ENCODE data around the gene CALY. TPM values are rescaled to one million over a fixed set of nuclear protein-coding genes. Genes with fewer than 3 reads are reported as not detected.
"Not testable (repeated sequence)": the region's sequence is repeated elsewhere in the genome, so short reads cannot be mapped to it uniquely, and the experiment has no call there.

The CALY gene
- total RNA-seq, 3 donors from 2014 or later = 1.1 to 7.5 TPM; not detected in 1

DNA sequence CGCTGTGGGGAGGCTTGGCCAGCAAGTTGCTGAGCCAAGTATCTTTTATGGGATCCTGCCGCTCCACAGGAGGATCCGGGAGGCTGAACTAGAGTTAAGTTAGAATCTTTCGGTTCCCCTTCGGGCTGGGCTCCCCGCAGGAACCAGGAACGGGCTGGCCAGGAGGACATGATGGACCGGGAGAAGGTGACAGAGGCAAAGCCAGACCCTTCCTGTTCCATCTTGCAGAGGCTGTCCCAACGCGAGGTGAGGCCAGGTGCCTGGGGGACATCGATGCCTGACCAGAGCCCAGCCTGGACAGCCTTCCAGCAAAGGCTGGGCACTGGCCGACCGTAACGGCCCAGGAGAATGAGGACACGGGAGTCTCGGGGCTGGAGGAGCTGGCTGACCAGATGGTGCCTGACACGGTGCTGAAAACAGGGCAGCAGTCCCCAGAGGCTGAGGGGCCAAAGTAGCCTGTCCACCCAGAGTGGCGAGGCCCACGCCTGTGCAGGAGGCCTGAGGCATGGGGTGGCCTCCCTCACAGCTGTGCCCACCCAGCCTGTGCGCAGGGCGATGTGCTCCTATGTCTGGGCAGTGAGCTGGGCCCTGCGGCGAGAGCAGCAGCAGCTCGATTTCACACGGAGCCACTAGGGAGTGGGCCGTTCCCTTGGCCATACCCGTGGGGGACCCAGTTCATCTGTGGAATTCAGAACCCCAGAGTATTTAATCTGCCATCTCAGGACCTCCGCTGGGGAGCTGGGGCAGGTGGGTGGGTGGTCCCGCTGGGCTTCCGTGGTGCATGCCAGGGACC lies 40.5 kb upstream of the CALY start:
- peak in 1 of 3 donors; percentile 61 for DNase-seq
- H3K36me3 ChIP-seq (ENCODE audit: low read depth) = no peaks in the 10 kb centered on the region
- TF ChIP-seq, protein P1, sequence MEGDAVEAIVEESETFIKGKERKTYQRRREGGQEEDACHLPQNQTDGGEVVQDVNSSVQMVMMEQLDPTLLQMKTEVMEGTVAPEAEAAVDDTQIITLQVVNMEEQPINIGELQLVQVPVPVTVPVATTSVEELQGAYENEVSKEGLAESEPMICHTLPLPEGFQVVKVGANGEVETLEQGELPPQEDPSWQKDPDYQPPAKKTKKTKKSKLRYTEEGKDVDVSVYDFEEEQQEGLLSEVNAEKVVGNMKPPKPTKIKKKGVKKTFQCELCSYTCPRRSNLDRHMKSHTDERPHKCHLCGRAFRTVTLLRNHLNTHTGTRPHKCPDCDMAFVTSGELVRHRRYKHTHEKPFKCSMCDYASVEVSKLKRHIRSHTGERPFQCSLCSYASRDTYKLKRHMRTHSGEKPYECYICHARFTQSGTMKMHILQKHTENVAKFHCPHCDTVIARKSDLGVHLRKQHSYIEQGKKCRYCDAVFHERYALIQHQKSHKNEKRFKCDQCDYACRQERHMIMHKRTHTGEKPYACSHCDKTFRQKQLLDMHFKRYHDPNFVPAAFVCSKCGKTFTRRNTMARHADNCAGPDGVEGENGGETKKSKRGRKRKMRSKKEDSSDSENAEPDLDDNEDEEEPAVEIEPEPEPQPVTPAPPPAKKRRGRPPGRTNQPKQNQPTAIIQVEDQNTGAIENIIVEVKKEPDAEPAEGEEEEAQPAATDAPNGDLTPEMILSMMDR (IDR thresholded peaks at IDR 0.05) = no peak
- peaks cover 16% of the 10 kb centered on the region for H3K4me1 ChIP-seq (ENCODE audit: low read depth)
- no peak overlapping the region for H3K4me3 ChIP-seq
- no peaks in the 10 kb centered on the region for H3K9me3 ChIP-seq
- no peak for ATAC-seq
- intact Hi-C loops (cut with DNase I, micrococcal nuclease) = no loop called here

DNA sequence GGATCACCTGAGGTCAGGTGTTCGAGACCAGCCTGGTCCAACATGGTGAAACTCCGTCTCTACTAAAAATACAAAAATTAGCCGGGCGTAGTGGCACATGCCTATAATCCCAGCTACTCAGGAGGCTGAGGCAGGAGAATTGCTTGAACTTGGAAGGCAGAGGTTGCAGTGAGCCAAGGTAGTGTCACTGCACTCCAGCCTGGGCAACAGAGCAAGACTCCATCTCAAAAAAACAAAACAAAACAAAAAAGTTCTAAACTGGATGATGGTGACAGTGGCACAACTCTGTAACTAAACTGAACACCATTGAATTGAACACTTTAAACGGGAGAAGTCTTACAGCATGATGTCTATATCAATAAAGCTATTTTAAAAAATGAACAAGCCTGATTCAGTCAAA lies 39.5 kb upstream of the CALY start:
- intact Hi-C loops (cut with DNase I, micrococcal nuclease); H3K9me3 ChIP-seq; DNase-seq; ATAC-seq; H3K4me3 ChIP-seq; H3K36me3 ChIP-seq (ENCODE audit: low read depth): not testable (repeated sequence)
- H3K4me1 ChIP-seq (ENCODE audit: low read depth) = peaks cover 17% of the 10 kb centered on the region

DNA sequence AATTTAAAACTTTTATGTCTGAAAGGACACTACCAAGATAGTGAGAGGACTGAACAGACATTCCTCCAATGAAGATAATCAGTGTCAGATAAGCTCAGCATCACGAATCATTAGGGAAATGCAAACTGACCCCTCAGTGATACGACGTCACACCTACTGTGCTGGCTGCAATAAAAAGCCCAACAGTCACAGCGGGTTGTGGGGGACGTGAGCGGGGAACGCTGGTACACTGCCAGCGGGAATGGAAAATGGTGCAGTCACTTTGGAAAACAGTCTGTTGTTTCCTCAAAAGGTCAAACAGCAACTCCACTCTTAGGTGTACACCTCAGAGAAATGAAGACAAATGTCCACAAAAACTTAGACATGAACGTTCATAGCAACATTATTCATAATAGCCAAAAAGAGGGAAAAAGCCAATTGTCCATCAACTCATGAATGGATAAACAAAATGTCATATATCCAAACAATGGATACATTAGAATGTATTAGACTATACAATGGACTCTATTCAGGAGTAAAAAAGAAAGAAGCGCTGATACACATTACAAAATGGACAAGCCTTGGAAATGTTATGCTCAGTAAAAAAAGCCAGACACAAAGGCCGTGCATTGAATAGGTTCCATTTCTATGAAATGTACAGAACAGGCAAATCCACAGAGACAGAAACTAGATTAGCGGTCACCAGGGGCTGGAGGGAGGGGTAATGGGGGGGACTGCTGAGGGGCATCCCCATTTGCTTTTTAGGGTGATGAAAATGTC lies 38.8 kb upstream of the CALY start:
- no peaks in the 10 kb centered on the region for H3K36me3 ChIP-seq (ENCODE audit: low read depth)
- intact Hi-C loops (cut with DNase I, micrococcal nuclease) = no loop called here
- H3K9me3 ChIP-seq = no peaks in the 10 kb centered on the region
- no peak overlapping the region for H3K4me3 ChIP-seq
- peaks cover 17% of the 10 kb centered on the region for H3K4me1 ChIP-seq (ENCODE audit: low read depth)
- ATAC-seq = no peak
- TF ChIP-seq, protein P1 (IDR thresholded peaks at IDR 0.05) = no peak
- no peak for DNase-seq

DNA sequence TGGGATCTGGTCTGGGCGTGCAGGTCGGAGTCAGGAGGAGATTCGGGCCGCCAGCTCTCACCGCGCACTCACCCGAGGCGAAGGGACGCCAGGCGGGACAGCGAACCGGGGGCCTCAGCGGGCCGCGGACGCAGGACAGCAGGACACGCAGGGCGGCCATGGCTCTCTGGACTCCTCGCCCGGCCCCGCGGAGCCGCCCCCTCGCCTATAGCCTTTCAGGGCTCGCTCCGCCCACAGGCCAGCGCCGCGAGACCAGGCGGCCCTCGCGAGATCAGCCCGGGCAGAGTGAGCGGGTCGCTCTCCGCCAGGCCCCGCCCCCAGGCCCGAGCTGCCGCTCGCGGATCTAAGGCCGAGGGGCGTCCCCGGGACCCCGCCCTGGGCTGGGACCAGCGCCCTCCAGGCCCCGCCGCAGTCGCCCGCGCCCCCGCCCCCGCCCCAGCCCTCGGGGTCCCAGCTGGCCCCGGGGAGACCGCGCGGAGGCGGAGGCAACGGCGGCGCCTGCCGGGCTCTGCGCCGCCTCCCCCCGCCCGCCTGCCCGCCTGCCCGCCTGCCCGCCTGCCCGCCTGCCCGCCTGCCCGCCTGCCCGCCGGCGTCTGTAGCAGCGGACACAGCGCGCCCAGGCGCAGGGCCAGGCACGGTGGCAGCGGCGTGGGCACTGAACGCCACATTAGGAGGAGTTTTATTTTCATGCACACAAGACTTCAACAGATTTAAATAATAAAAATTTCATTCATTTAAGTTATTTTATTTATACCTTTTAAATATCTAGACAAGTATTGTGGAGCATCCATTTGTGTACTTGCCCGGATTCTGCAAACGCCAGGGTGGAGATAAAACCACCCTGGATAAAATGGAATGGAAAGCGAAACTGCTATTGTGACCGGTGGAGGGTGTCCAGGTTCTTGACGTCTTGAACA lies 36.7 kb upstream of the CALY start, which contains the start of gene ECHS1:
TSS of gene ECHS1 (minus strand) at position 181 of the 917 bp plus-strand sequence. CDS start at position 160, 21 bp downstream.
- peak; percentile 97 to 99 (median 97) for DNase-seq
- H3K36me3 ChIP-seq (ENCODE audit: low read depth) = peaks cover 5% of the 10 kb centered on the region
- ATAC-seq = peak; percentile 98
- TF ChIP-seq, protein P1 (IDR thresholded peaks at IDR 0.05) = no peak
- H3K4me3 ChIP-seq = peak within 1 kb of the TSS; percentile 74
- H3K9me3 ChIP-seq = no peaks in the 10 kb centered on the region
- intact Hi-C loops (cut with DNase I, micrococcal nuclease) = no loop called here
- peaks cover 11% of the 10 kb centered on the region for H3K4me1 ChIP-seq (ENCODE audit: low read depth)

DNA sequence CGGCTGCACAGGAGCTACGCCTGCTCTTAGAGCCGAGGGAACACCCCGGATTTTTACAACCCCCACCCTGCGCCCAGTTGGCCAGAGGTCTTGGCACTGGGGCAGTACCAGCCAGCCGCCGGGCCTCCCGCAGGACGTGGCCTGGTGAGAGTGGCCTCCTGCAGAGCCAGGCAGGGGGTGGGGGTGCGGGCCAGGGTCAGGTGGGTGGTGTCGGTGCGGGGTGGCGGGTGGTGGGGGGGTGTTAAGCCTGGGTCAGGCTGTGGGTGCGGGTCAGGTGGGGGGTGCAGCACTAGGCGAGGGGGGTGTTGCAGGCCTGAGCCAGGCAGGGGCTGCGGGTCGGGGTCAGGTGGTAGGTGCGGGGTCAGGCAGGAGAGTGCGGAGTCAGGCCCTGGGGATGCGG lies 35.8 kb upstream of the CALY start:
- peak; percentile 56 to 78 (median 76) for DNase-seq
- ATAC-seq = peak; percentile 37
- H3K9me3 ChIP-seq = no peaks in the 10 kb centered on the region

More for the DNA sequence above, 35.8 kb upstream of the CALY start:
- intact Hi-C loops (cut with DNase I, micrococcal nuclease) = no loop called here
- Histone ChIP-seq H3K36me3 (ENCODE audit: low read depth) (peaks cover 5% of the 10 kb centered on the region), H3K4me3 (no peak overlapping the region), H3K4me1 (ENCODE audit: low read depth) (peaks cover 6% of the 10 kb centered on the region)
- TF ChIP-seq, protein P1 (IDR thresholded peaks at IDR 0.05) = no peak

Measured in mucosa of descending colon (tissue), 3 donors.